ENCODE results near the gene CBY2. TPM values are rescaled to one million over a fixed set of nuclear protein-coding genes. Genes with fewer than 3 reads are reported as not detected.
"Not testable (repeated sequence)": the region's sequence is repeated elsewhere in the genome, so short reads cannot be mapped to it uniquely, and the experiment has no call there.

CBY2 gene
- total RNA-seq, 2 donors from 2014 or later, result 3.4 TPM; not detected in 1

DNA sequence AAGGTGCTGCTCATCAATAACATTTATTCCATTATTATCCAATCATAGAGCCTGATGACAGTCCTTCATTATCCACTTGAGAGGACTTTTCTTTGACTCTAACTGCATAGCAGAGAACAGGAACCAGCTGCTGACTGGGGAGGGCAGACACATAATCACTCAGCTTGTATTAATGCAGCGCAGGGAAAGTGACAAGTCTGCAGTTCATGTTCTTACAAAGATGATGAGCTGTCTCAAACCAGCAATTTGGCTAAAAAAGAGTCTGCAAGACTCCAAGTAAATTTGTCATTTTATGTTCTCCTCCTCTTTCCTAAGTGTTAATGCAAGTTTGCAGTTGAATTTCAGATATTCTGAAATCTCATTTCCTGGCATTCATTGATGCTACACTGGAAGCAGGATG is 40.0 kb upstream of the CBY2 start:
- intact Hi-C loops (cut with DNase I), result no loop called here
- no peak for DNase-seq (ENCODE audit: low spot score)
- no peaks in the 10 kb centered on the region for H3K27me3 ChIP-seq (replicated peaks; ENCODE audit: insufficient read depth)
- 81% methylated on average over 1 of the region's 1 CpG for WGBS
- no peak overlapping the region for H3K27ac ChIP-seq
- H3K4me1 ChIP-seq (replicated peaks), result no peaks in the 10 kb centered on the region
- H3K9me3 ChIP-seq, result no peaks in the 10 kb centered on the region
- no peak for TF ChIP-seq POLR2AphosphoS5 (IDR thresholded peaks at IDR 0.05)
- TF ChIP-seq, protein P1, sequence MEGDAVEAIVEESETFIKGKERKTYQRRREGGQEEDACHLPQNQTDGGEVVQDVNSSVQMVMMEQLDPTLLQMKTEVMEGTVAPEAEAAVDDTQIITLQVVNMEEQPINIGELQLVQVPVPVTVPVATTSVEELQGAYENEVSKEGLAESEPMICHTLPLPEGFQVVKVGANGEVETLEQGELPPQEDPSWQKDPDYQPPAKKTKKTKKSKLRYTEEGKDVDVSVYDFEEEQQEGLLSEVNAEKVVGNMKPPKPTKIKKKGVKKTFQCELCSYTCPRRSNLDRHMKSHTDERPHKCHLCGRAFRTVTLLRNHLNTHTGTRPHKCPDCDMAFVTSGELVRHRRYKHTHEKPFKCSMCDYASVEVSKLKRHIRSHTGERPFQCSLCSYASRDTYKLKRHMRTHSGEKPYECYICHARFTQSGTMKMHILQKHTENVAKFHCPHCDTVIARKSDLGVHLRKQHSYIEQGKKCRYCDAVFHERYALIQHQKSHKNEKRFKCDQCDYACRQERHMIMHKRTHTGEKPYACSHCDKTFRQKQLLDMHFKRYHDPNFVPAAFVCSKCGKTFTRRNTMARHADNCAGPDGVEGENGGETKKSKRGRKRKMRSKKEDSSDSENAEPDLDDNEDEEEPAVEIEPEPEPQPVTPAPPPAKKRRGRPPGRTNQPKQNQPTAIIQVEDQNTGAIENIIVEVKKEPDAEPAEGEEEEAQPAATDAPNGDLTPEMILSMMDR (IDR thresholded peaks at IDR 0.05), result no peak
- no peak for TF ChIP-seq POLR2A (IDR thresholded peaks at IDR 0.05)
- H3K36me3 ChIP-seq, result no peaks in the 10 kb centered on the region
- H3K4me3 ChIP-seq, result no peak overlapping the region

DNA sequence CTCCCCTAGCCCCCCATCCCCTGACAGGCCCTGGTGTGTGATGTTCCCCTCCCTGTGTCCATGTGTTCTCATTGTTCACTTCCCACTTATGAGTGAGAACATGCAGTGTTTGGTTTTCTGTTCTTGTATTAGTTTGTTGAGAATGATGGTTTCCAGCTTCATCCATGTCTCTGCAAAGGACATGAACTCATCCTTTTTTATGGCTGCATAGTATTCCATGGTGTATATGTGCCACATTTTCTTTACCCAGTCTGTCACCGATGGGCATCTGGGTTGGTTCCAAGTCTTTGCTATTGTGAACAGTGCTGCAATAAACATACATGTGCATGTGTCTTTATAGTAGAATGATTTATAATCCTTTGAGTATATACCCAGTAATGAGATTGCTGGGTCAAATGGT is 39.2 kb upstream of the CBY2 start:
- H3K36me3 ChIP-seq; intact Hi-C loops (cut with DNase I); H3K4me1 ChIP-seq (replicated peaks); H3K27me3 ChIP-seq (replicated peaks; ENCODE audit: insufficient read depth); H3K9me3 ChIP-seq; H3K4me3 ChIP-seq; DNase-seq (ENCODE audit: low spot score); H3K27ac ChIP-seq: not testable (repeated sequence)
- 92% methylated on average over 1 of the region's 1 CpG for WGBS

DNA sequence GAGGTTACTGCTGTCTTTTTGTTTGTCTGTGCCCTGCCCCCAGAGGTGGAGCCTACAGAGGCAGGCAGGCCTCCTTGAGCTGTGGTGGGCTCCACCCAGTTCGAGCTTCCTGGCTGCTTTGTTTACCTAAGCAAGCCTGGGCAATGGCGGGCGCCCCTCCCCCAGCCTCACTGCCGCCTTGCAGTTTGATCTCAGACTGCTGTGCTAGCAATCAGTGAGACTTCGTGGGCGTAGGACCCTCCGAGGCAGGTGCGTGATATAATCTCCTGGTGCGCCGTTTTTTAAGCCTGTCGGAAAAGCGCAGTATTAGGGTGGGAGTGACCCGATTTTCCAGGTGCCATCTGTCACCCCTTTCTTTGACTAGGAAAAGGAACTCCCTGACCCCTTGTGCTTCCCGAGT is 32.5 kb upstream of the CBY2 start:
- H3K4me1 ChIP-seq (replicated peaks); H3K36me3 ChIP-seq; H3K9me3 ChIP-seq; H3K27ac ChIP-seq; intact Hi-C loops (cut with DNase I); H3K27me3 ChIP-seq (replicated peaks; ENCODE audit: insufficient read depth); DNase-seq (ENCODE audit: low spot score); H3K4me3 ChIP-seq: not testable (repeated sequence)
- 51% methylated on average over 13 of the region's 14 CpGs for WGBS

DNA sequence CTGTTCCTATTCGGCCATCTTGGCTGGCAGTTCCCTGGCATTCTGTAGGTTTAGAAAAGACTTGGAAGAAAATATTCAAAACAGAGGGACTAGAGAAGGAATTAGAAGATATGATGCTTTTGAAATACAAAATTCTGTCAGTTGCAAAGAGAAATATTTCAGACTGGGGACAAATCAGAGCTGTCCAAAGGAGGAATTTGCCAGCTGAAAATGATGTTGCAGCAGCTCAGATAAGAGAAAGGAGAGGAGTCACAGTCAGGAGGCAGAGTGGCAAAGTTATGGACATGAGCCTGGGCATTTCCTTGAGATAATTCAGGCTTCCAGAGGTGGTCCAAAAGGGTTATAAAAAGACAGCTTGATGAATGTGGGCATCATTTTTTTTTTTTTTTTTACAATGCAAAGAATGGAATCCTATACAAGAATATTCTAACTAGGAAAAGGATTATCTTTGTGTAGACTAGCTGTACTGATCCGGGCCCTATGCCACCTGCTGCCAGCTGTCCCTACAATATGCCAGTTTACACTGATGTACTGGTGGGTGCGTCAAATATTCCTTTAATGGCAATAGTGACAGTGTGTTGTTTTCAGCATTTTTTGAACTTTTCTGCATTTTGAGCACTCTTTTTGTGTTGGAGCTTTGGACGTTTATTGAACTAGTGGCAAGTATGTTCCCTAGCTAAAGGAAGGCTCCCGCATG is 31.8 kb upstream of the CBY2 start:
- Histone ChIP-seq H3K27ac (no peak overlapping the region), H3K36me3 (no peaks in the 10 kb centered on the region), H3K4me3 (no peak overlapping the region), H3K27me3 (replicated peaks; ENCODE audit: insufficient read depth) (no peaks in the 10 kb centered on the region), H3K9me3 (no peaks in the 10 kb centered on the region), H3K4me1 (replicated peaks) (no peaks in the 10 kb centered on the region)
- DNase-seq (ENCODE audit: low spot score), result no peak
- TF ChIP-seq POLR2AphosphoS5 (IDR thresholded peaks at IDR 0.05) (no peak), POLR2A (IDR thresholded peaks at IDR 0.05) (no peak)
- TF ChIP-seq, protein P1 (IDR thresholded peaks at IDR 0.05), result no peak
- WGBS, result 95% methylated on average over 5 of the region's 5 CpGs
- intact Hi-C loops (cut with DNase I), result no loop called here

DNA sequence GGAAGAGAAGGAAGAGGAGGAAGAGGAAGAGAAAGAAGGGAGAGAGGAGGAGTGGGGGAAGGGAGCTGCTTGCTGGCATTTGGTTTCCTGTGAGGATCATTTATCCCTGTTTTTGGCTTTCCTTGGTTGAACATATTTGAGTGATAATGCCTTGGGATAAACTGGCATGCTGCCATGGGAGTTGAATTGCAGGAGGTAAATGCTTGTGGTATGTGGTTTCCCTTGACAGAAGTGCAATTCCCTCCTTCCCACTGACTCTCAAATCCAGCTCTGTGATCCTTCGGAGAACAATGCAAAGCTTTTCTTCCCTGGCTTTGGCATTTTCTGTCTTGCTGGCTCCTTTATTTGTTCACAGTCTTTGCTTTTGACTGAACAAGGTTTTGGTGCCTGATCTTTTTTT is 27.2 kb upstream of the CBY2 start:
- TF ChIP-seq POLR2AphosphoS5 (IDR thresholded peaks at IDR 0.05) (no peak), POLR2A (IDR thresholded peaks at IDR 0.05) (no peak)
- TF ChIP-seq, protein P1 (IDR thresholded peaks at IDR 0.05), result no peak
- Histone ChIP-seq H3K27ac (no peak overlapping the region), H3K4me3 (no peak overlapping the region), H3K36me3 (no peaks in the 10 kb centered on the region), H3K4me1 (replicated peaks) (no peaks in the 10 kb centered on the region), H3K9me3 (no peaks in the 10 kb centered on the region), H3K27me3 (replicated peaks; ENCODE audit: insufficient read depth) (no peaks in the 10 kb centered on the region)
- DNase-seq (ENCODE audit: low spot score), result no peak
- intact Hi-C loops (cut with DNase I), result no loop called here
- 25% methylated on average over 1 of the region's 1 CpG for WGBS

DNA sequence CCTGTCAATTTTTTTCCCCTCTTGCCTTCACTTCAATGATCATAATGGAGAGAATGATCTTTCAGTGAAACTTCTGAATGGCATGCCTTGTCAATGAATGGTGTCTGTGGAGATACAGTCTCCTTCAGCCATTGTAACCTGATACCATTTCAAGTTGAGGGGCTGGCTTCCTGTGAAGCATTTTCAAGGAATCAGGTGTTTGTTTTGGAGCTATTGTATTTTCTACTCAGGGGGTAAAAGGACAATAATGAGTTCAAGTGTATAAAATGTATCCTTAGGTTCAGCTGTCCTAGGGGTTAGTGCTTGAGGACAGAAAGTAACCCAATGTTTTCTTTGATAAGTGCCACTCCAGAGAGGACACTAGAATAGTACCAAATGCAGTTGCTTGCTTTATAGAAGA is 23.8 kb upstream of the CBY2 start:
- H3K27me3 ChIP-seq (replicated peaks; ENCODE audit: insufficient read depth), result no peaks in the 10 kb centered on the region
- H3K36me3 ChIP-seq, result no peaks in the 10 kb centered on the region
- TF ChIP-seq POLR2A (IDR thresholded peaks at IDR 0.05) (no peak), POLR2AphosphoS5 (IDR thresholded peaks at IDR 0.05) (no peak)
- H3K9me3 ChIP-seq, result no peaks in the 10 kb centered on the region
- no peak overlapping the region for H3K27ac ChIP-seq
- DNase-seq (ENCODE audit: low spot score), result no peak
- no peak overlapping the region for H3K4me3 ChIP-seq
- intact Hi-C loops (cut with DNase I), result no loop called here
- no peaks in the 10 kb centered on the region for H3K4me1 ChIP-seq (replicated peaks)
